OCI-LY1 (cell line): ENCODE measurements around the gene SPRR2B.

ENCODE experiments used
- CTCF ChIP-seq: fragments of 200-600 bp; sonication (generic), shearing (Covaris generic); IDR thresholded peaks from 2 replicates; pipeline ENCODE4 v1.5.1; 2017; ENCODE audit warnings: mild to moderate bottlenecking, antibody characterized with exemption, low read length, moderate library complexity, mixed read lengths
- EZH2 ChIP-seq: fragments of 200-600 bp; sonication (generic), shearing (Covaris generic); IDR thresholded peaks from 2 replicates; pipeline ENCODE4 v1.8.0; 2017; ENCODE audit warnings: borderline replicate concordance, mixed run types, mild to moderate bottlenecking, antibody characterized with exemption, low read length, moderate library complexity, mixed read lengths

DNA sequence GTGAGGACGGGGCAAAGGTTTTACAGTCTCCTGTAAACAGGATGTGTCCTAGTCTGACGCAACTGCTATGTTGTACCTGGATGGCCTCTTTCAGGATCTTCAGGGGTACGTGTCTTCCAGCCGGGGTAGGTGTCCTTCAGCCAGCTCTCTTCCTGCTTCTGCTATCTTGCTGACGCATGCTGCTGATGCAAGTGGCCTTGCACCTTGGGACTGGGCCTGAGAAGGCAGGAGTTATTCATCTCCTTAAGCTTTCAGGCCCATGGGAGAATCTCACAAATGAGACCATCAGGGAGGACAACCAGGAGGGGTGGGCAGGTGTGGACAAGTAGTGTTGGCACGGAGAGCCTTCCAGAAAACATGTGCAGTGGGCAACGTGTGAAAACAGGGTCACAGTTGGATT, 48.3 kb downstream of the SPRR2B start:
- no peak for TF ChIP-seq CTCF
- no peak for TF ChIP-seq EZH2
